LoVo (cell line): ENCODE results near the gene ACP2.
A peak's percentile ranks its signal among the peaks of the same experiment; 100 is the strongest.

Experiments
- DNase-seq: peaks from one replicate; pipeline ENCODE4 v3.0.0-alpha.2; 2016; ENCODE audit warnings: low spot score

ACP2 gene

DNA sequence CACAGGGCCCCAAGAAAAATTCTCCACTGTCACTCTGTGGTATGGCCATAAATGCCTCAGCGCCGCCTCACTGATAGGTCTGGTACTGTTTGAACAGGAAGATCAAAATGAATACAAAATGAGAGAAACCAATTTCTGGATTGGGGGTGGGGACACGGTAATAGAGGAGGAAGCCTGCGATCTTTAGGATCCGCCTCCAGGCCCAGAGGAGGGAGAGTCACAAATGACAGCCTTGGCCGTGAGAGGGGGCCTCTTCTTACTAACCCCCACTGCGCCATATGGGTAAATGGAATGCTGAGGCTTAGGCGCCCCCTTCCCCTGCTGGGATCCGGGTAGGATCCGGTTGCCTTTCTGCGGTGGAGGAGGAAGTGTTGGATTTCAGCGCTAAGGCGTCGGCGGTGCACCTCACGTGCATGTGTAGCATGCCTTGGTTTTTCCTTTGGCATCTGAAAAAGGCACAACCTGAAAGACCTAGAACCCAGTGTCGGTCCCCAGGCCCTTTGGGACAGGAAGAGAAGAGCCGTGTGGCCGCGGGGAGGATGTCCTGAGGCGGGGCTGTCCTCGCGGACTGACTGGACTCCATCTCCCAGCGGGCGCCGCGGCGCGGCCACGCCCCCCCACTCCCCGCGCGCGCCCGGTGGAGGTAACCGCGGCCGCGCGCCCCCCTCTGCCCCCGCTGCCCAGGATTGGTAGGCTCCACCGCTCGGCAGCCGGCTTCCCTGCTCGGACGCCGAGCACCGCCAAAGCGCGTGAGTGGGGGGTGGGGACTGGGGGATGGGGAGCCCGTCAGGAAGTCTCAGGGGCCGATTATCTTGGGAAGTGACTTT lies 20.6 kb upstream of the ACP2 start:
- peak; percentile 89 for DNase-seq

DNA sequence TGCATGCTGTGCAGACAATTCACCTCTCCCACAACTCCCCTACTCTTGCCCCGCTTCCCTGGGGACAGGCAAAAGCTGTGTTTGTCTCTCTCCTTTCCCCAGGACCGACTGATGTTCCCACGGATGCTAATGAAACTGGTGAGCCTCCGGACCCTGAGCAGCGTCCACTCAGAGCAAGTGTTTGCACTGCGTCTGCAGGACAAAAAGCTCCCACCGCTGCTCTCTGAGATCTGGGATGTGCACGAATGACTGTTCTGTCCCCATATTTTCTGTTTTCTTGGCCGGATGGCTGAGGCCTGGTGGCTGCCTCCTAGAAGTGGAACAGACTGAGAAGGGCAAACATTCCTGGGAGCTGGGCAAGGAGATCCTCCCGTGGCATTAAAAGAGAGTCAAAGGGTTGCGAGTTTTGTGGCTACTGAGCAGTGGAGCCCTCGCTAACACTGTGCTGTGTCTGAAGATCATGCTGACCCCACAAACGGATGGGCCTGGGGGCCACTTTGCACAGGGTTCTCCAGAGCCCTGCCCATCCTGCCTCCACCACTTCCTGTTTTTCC lies 19.9 kb upstream of the ACP2 start:
- no peak for DNase-seq

DNA sequence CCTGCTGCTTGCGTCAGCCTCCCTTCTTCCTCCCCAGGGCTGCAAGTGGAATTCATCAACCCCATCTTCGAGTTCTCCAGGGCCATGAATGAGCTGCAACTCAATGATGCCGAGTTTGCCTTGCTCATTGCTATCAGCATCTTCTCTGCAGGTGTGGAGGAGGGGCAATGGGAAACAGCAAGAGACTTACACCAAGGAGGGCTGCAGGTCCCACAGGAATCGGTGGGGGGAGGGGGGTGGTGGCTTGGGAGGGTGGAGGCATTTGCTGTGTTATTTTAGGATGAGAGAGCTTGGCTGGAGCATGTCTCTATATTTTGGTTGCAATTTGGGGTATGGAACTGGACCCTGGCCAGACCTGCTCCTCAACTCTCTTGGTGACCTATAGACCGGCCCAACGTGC lies 19.3 kb upstream of the ACP2 start:
- no peak for DNase-seq

- no peak for DNase-seq
Observed at GRCh38 chr11:47264521-47264920, 15.9 kb upstream of the ACP2 start.

DNA sequence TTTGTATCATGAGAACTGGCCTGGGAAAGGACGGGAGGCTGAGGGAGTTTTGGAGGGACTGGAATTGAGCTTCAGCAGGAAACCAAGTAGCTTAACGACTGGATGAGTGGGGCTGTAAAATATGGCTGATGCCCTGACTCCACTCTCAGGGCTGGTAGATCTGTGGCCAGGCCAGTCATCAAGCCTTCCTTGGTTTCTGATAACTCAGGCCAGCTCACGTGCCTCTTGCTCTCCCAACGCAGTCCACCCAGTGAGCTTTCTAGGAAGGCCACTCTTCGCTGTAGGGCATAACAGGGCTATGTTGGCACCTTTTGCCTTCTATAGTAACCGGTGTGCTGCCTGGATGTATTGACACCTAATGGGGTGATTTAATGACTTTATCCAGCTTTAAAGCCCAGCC lies 15.5 kb upstream of the ACP2 start:
- no peak for DNase-seq

GRCh38 chr11:47261291-47261800 lies 12.7 kb upstream of the ACP2 start:
- DNase-seq, result no peak

- DNase-seq, result no peak
Observed at GRCh38 chr11:47260366-47260765, 11.8 kb upstream of the ACP2 start.

DNA sequence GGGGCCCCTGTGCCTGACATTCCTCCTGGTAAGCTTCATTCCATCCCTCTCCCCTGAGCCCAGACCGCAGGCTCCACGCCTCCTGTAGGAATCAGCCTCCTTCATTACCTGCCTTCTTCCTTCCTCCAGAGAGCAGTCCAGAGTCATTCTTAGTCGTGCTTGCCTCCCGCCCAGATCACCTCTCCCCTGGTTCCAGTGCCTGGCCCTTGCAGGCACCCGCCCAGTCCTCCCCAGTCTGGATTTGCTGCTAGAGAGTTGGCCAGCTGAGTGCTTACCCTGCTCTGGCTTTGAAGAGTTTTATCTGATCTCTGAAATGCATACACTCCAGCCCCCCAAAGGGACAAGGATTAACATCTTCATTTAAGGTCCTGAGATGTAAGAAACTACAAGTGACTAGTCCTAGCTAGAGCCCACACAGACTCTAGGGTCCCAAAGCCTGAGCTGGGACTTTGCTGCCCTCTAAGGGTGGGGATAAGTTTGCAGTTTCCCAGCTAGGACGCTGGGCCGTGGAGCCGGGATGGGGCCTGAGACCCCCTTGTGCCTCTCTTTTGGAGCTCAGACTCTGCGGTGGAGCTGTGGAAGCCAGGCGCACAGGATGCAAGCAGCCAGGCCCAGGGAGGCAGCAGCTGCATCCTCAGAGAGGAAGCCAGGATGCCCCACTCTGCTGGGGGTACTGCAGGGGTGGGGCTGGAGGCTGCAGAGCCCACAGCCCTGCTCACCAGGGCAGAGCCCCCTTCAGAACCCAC lies 10.8 kb upstream of the ACP2 start:
- DNase-seq, result no peak

GRCh38 chr11:47258317-47258902 lies 9.8 kb upstream of the ACP2 start:
- no peak for DNase-seq

- DNase-seq, result no peak
Observed at GRCh38 chr11:47257517-47258316, 9.1 kb upstream of the ACP2 start, which contains the start of gene NR1H3. NR1H3 (plus strand) TSS chr11:47257996; CDS start chr11:47259217, 1,221 bp downstream.

DNA sequence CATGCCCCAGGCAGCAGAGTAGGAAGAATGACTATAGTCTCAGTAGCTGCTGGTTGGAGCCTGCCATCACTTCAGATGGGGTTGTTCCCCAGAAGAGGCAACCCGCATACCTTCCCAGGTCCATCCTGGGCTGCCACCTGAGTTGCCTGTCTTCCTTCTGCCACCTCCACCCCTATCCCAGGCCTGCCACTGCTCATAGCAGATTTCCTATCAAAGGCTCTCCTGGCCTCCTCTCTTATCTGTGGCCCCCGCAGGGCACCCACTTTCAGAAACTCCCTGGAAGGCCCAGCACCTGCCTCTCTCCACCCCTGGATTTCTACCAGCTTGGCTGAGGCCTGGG lies 8.5 kb upstream of the ACP2 start:
- no peak for DNase-seq

- DNase-seq, result no peak
Observed at GRCh38 chr11:47256374-47256773, 7.8 kb upstream of the ACP2 start.

GRCh38 chr11:47254386-47254785 lies 5.8 kb upstream of the ACP2 start:
- DNase-seq, result no peak

GRCh38 chr11:47253660-47254059 lies 5.0 kb upstream of the ACP2 start:
- DNase-seq, result no peak

DNA sequence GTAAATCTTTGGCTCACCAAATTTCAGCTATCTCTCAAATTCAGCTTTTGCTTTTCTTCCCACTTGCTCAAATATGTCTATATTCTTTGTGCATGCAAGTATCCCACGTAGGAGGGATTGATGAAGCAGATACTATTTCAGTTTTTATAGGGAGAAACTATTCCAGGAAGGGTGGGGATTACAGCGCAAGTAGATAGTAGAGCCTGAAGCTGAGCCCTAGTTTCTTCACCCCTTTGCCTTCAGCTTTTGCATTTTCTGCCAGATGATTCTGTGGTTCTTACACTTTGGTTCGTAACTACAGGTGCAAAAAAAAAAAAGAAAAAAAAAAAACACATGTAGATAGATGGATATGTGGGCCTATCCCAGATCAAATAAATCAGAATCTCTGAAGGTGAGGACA lies 3.1 kb upstream of the ACP2 start:
- no peak for DNase-seq

GRCh38 chr11:47249378-47249715 lies 733 bp upstream of the ACP2 start:
- no peak for DNase-seq

DNA sequence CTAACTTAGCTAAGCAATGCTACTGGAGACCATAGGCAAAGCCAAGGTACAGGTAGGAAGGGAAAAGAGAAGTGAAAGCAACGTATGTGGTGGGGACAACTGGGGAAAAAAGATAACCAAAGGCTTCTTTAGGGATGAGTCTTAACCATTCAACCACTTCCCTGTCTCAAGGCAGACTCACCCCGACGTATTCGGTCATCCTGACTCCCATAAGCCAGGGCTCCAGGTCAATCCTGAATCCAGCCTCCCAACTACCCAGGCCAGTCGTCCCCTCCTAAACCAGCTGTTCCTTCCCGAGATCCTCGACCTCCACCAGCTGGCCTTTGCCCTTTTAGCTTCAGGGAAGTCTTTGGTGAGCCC lies 330 bp downstream of the ACP2 start:
- no peak for DNase-seq

DNA sequence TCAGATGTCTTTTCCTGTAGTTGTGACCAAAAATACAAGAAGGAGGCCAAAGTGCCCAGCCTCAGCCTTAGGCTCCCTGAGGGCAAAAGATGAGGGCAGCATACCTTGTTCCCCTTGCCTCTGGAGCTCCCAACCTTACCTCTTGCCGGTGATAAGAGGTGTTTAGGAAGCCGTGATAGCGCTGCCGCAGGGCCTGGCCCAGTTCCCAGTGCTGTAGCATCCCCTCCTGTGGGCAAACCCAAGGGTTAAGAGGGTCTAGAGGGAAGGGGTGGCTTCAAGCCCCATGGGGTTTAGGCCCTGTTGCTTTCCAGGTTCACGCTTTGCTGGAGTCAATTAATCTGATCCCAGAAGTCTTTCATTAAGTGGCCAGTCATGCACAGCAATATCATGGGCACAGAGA lies 1.1 kb downstream of the ACP2 start:
- no peak for DNase-seq

DNA sequence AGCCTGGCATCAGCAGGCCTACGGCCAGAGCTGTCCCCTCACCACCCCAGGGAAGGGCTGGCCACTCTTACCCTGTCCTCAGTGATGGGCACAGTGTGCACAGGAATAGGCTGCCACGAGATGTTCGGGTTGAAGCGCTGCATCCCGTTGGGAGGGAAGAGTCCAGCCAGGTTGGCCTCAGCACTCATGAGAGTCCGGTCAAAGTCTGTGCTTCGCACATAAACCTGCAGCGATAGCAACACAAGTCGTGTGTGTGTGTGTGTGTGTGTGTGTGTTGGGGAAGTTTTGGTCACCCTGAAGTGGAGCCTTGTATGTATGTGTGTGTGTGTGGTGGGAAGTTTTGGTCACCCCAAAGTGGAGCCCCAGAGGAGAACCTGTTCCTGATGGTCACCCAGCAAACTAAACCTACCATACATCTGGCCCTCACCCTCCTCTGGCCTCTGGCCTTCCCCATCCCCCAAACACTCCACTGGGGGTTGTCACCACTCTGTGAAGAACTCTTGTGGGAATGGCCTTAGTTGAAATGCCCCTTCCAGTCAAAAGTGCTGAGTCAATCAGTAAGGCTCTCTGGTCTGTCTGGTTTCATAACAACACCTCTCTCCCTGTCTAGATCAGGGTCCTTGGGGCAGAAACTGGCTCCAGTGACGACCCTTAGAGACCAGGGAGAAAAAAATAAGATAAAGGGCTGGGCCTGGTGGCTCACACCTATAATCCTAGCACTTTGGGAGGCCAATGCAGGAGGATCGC lies 2.8 kb downstream of the ACP2 start:
- DNase-seq, result no peak

- no peak for DNase-seq
Observed at GRCh38 chr11:47244448-47245350, 3.9 kb downstream of the ACP2 start.
